Measurements from ENCODE around the gene NUPR2.
"Not testable (repeated sequence)": the region's sequence is repeated elsewhere in the genome, so short reads cannot be mapped to it uniquely, and the experiment has no call there.

- TF ChIP-seq, protein P1, sequence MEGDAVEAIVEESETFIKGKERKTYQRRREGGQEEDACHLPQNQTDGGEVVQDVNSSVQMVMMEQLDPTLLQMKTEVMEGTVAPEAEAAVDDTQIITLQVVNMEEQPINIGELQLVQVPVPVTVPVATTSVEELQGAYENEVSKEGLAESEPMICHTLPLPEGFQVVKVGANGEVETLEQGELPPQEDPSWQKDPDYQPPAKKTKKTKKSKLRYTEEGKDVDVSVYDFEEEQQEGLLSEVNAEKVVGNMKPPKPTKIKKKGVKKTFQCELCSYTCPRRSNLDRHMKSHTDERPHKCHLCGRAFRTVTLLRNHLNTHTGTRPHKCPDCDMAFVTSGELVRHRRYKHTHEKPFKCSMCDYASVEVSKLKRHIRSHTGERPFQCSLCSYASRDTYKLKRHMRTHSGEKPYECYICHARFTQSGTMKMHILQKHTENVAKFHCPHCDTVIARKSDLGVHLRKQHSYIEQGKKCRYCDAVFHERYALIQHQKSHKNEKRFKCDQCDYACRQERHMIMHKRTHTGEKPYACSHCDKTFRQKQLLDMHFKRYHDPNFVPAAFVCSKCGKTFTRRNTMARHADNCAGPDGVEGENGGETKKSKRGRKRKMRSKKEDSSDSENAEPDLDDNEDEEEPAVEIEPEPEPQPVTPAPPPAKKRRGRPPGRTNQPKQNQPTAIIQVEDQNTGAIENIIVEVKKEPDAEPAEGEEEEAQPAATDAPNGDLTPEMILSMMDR (IDR thresholded peaks at IDR 0.05) = not testable (repeated sequence)
- TF ChIP-seq POLR2A (IDR thresholded peaks at IDR 0.05) = not testable (repeated sequence)
These were observed 4.0 kb downstream of the NUPR2 start for GRCh38 chr7:56112244-56112643.

Measured in heart left ventricle (tissue), 13 donors.